Fibroblast of pulmonary artery (primary cell): ENCODE data around the gene IKZF4.

Source experiments
- DNase-seq: peaks from one replicate; pipeline ENCODE4 v3.0.0-alpha.2; 2010; ENCODE audit warnings: low read depth
- H3K4me3 ChIP-seq: replicated peaks from 2 replicates; pipeline ENCODE4 v1.5.1; 2011; ENCODE audit warnings: low read depth, mild to moderate bottlenecking, control low read depth, low read length, moderate library complexity
- TF ChIP-seq, protein P1 (sequence below): IDR thresholded peaks from 2 replicates; pipeline ENCODE4 v1.5.1; 2011; ENCODE audit warnings: mild to moderate bottlenecking, control low read depth, low read length, inconsistent platforms; ENCODE audit errors: missing control alignments

IKZF4 gene

DNA sequence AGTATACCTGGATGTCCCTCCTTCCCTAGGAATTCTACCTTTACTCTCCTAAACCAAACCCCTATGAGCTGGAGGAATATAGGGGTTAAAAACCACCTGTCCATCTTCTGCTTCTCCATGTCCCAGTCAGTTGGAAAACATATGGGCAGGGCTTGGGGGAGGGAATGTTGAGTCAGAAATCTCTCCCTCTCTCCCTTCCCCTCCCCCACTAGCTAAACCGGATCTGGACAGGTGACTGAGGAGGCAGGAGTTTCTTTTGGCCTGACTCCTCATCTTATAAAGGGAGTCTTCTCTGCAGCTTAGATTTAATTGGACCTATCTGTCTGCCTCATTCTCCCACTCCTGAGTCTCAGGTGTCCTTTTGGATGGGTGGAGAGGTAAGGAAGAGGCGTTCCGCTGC lies 65.3 kb downstream of the IKZF4 start:
- TF ChIP-seq, protein P1, sequence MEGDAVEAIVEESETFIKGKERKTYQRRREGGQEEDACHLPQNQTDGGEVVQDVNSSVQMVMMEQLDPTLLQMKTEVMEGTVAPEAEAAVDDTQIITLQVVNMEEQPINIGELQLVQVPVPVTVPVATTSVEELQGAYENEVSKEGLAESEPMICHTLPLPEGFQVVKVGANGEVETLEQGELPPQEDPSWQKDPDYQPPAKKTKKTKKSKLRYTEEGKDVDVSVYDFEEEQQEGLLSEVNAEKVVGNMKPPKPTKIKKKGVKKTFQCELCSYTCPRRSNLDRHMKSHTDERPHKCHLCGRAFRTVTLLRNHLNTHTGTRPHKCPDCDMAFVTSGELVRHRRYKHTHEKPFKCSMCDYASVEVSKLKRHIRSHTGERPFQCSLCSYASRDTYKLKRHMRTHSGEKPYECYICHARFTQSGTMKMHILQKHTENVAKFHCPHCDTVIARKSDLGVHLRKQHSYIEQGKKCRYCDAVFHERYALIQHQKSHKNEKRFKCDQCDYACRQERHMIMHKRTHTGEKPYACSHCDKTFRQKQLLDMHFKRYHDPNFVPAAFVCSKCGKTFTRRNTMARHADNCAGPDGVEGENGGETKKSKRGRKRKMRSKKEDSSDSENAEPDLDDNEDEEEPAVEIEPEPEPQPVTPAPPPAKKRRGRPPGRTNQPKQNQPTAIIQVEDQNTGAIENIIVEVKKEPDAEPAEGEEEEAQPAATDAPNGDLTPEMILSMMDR, result no peak
- no peak overlapping the region for H3K4me3 ChIP-seq
- no peak for DNase-seq

DNA sequence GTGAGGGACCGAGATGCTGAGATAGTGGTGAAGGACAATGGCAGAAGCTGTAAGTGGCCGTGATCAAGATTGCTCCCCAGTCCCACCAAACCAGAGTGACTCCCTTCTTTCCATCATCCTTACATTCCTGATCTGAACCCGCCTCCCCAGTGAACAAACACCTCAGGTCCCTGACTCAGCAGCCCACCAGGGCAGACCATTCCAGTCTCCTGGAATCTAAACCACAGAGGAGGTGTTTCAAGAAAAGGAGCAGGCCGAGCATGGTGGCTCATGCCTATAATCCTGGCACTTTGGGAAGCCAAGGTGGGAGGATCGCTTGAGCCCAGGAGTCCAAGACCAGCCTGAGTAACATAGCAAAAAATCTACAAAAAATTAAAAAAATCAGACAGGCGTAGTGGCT lies 65.8 kb downstream of the IKZF4 start:
- DNase-seq, result no peak
- no peak overlapping the region for H3K4me3 ChIP-seq
- TF ChIP-seq, protein P1, result no peak

- no peak overlapping the region for H3K4me3 ChIP-seq
- no peak for DNase-seq
- TF ChIP-seq, protein P1, result no peak
Measured at GRCh38 chr12:56087220-56087619, 66.4 kb downstream of the IKZF4 start.
